BLaER1 (cell line): ENCODE results near the gene RREB1.

Experiments used
- H3K27ac ChIP-seq: shearing (Covaris generic); formaldehyde crosslinking; 2 replicates; pipeline ENCODE4 v1.8.1; 2022
- H3K27me3 ChIP-seq: shearing (Covaris generic); formaldehyde crosslinking; 2 replicates; pipeline ENCODE4 v1.8.1; 2022
- H3K36me3 ChIP-seq: shearing (Covaris generic); formaldehyde crosslinking; 2 replicates; pipeline ENCODE4 v1.8.1; 2022
- H3K4me1 ChIP-seq: shearing (Covaris generic); formaldehyde crosslinking; 2 replicates; pipeline ENCODE4 v1.8.1; 2022
- H3K4me2 ChIP-seq: shearing (Covaris generic); formaldehyde crosslinking; 2 replicates; pipeline ENCODE4 v1.8.1; 2022
- H3K4me3 ChIP-seq: shearing (Covaris generic); formaldehyde crosslinking; 2 replicates; pipeline ENCODE4 v1.8.1; 2022
- H3K9ac ChIP-seq: shearing (Covaris generic); formaldehyde crosslinking; 2 replicates; pipeline ENCODE4 v1.8.1; 2022
- H3K9me3 ChIP-seq: shearing (Covaris generic); formaldehyde crosslinking; 2 replicates; pipeline ENCODE4 v1.8.1; 2022
- H4K20me1 ChIP-seq: shearing (Covaris generic); formaldehyde crosslinking; 2 replicates; pipeline ENCODE4 v1.8.1; 2022
- Cebpa-rat ChIP-seq: shearing (Covaris generic); IDR thresholded peaks from 2 replicates; pipeline ENCODE4 v1.8.1; 2022

The RREB1 gene

GRCh38 chr6:7236306-7237209 is 128.8 kb downstream of the RREB1 start:
- TF ChIP-seq Cebpa-rat, result no peak
- no peaks in the 10 kb centered on the region for H3K9me3 ChIP-seq
- peaks cover 86% of the 10 kb centered on the region for H3K4me1 ChIP-seq
- H3K4me2 ChIP-seq, result peak overlapping the region; percentile 23; the same call in 1 of the 2 replicates
- no peaks in the 10 kb centered on the region for H3K27me3 ChIP-seq
- H3K27ac ChIP-seq, result peak overlapping the region; percentile 11; the same call in 1 of the 2 replicates
- H3K4me3 ChIP-seq, result no peak overlapping the region
- peaks cover 75% of the 10 kb centered on the region for H3K36me3 ChIP-seq
- peak overlapping the region; percentile 30; the same call in 1 of the 2 replicates for H3K9ac ChIP-seq
- peaks cover 68% of the 10 kb centered on the region for H4K20me1 ChIP-seq

GRCh38 chr6:7237653-7238188 is 130.0 kb downstream of the RREB1 start:
- no peaks in the 10 kb centered on the region for H3K9me3 ChIP-seq
- H3K9ac ChIP-seq, result no peak overlapping the region
- peaks cover 70% of the 10 kb centered on the region for H3K36me3 ChIP-seq
- peaks cover 61% of the 10 kb centered on the region for H4K20me1 ChIP-seq
- no peak for TF ChIP-seq Cebpa-rat
- H3K4me1 ChIP-seq, result peaks cover 86% of the 10 kb centered on the region
- peak overlapping the region; percentile 72 for H3K4me2 ChIP-seq
- H3K4me3 ChIP-seq, result no peak overlapping the region
- H3K27ac ChIP-seq, result peak overlapping the region; percentile 42; the same call in 1 of the 2 replicates
- H3K27me3 ChIP-seq, result no peaks in the 10 kb centered on the region

GRCh38 chr6:7238526-7238899 is 130.8 kb downstream of the RREB1 start:
- Histone ChIP-seq H3K9ac (no peak overlapping the region), H3K4me1 (peaks cover 89% of the 10 kb centered on the region), H3K4me3 (no peak overlapping the region), H3K27me3 (no peaks in the 10 kb centered on the region), H3K4me2 (peak overlapping the region; percentile 72), H4K20me1 (peaks cover 59% of the 10 kb centered on the region), H3K9me3 (no peaks in the 10 kb centered on the region), H3K36me3 (peaks cover 64% of the 10 kb centered on the region), H3K27ac (peak overlapping the region; percentile 42; the same call in 1 of the 2 replicates)
- no peak for TF ChIP-seq Cebpa-rat

- Histone ChIP-seq H3K9ac (no peak overlapping the region), H4K20me1 (peaks cover 54% of the 10 kb centered on the region), H3K4me3 (no peak overlapping the region), H3K27ac (peak overlapping the region; percentile 42), H3K27me3 (no peaks in the 10 kb centered on the region), H3K4me1 (peaks cover 87% of the 10 kb centered on the region), H3K36me3 (peaks cover 61% of the 10 kb centered on the region), H3K9me3 (no peaks in the 10 kb centered on the region), H3K4me2 (peak overlapping the region; percentile 72)
- no peak for TF ChIP-seq Cebpa-rat
Observed at GRCh38 chr6:7238900-7239589, 131.3 kb downstream of the RREB1 start.

- Histone ChIP-seq H3K27ac (peak overlapping the region; percentile 42), H3K36me3 (peaks cover 61% of the 10 kb centered on the region), H3K27me3 (no peaks in the 10 kb centered on the region), H4K20me1 (peaks cover 49% of the 10 kb centered on the region), H3K9me3 (no peaks in the 10 kb centered on the region), H3K9ac (no peak overlapping the region), H3K4me1 (peaks cover 85% of the 10 kb centered on the region), H3K4me3 (no peak overlapping the region), H3K4me2 (peak overlapping the region; percentile 72)
- TF ChIP-seq Cebpa-rat, result no peak
Observed at GRCh38 chr6:7239590-7239948, 131.8 kb downstream of the RREB1 start.

GRCh38 chr6:7240351-7240750 is 132.6 kb downstream of the RREB1 start:
- Histone ChIP-seq H3K4me1 (peaks cover 77% of the 10 kb centered on the region), H4K20me1 (peaks cover 41% of the 10 kb centered on the region; the same call in 1 of the 2 replicates), H3K9me3 (no peaks in the 10 kb centered on the region), H3K4me2 (no peak overlapping the region), H3K9ac (no peak overlapping the region), H3K36me3 (peaks cover 61% of the 10 kb centered on the region), H3K4me3 (no peak overlapping the region), H3K27me3 (no peaks in the 10 kb centered on the region), H3K27ac (peak overlapping the region; percentile 29; the same call in 1 of the 2 replicates)
- no peak for TF ChIP-seq Cebpa-rat

GRCh38 chr6:7241160-7241559 is 133.4 kb downstream of the RREB1 start:
- Histone ChIP-seq H3K4me3 (no peak overlapping the region), H3K27ac (peak overlapping the region; percentile 29; the same call in 1 of the 2 replicates), H3K9me3 (no peaks in the 10 kb centered on the region), H3K36me3 (peaks cover 61% of the 10 kb centered on the region), H4K20me1 (peaks cover 41% of the 10 kb centered on the region; the same call in 1 of the 2 replicates), H3K9ac (no peak overlapping the region), H3K27me3 (no peaks in the 10 kb centered on the region), H3K4me1 (peaks cover 69% of the 10 kb centered on the region), H3K4me2 (peak overlapping the region; percentile 2; the same call in 1 of the 2 replicates)
- no peak for TF ChIP-seq Cebpa-rat

- Histone ChIP-seq H4K20me1 (peaks cover 37% of the 10 kb centered on the region; the same call in 1 of the 2 replicates), H3K36me3 (peaks cover 66% of the 10 kb centered on the region), H3K9ac (peak overlapping the region; percentile 21; the same call in 1 of the 2 replicates), H3K4me2 (peak overlapping the region; percentile 52), H3K27ac (0 out of 2 replicates have a peak overlapping the region, but pooled peaks have one; percentile 15), H3K4me3 (no peak overlapping the region), H3K4me1 (peaks cover 64% of the 10 kb centered on the region), H3K9me3 (no peaks in the 10 kb centered on the region), H3K27me3 (no peaks in the 10 kb centered on the region)
- TF ChIP-seq Cebpa-rat, result no peak
Observed at GRCh38 chr6:7241709-7242645, 134.2 kb downstream of the RREB1 start.

GRCh38 chr6:7242835-7243178 is 135.0 kb downstream of the RREB1 start:
- H3K4me2 ChIP-seq, result peak overlapping the region; percentile 52

More at GRCh38 chr6:7242835-7243178, 135.0 kb downstream of the RREB1 start:
- TF ChIP-seq Cebpa-rat, result no peak
- H3K4me3 ChIP-seq, result no peak overlapping the region
- H3K27ac ChIP-seq, result peak overlapping the region; percentile 50; the same call in 1 of the 2 replicates
- no peaks in the 10 kb centered on the region for H3K9me3 ChIP-seq
- H3K36me3 ChIP-seq, result peaks cover 68% of the 10 kb centered on the region
- peaks cover 58% of the 10 kb centered on the region for H3K4me1 ChIP-seq
- H4K20me1 ChIP-seq, result peaks cover 29% of the 10 kb centered on the region; the same call in 1 of the 2 replicates
- H3K27me3 ChIP-seq, result no peaks in the 10 kb centered on the region
- H3K9ac ChIP-seq, result peak overlapping the region; percentile 21; the same call in 1 of the 2 replicates
